Upper lobe of left lung (tissue), 6 donors: ENCODE measurements around the gene DND1. TPM values are rescaled to one million over a fixed set of nuclear protein-coding genes. Genes with fewer than 3 reads are reported as not detected.
"Not testable (repeated sequence)": the region's sequence is repeated elsewhere in the genome, so short reads cannot be mapped to it uniquely, and the experiment has no call there.

Experiments used
- ATAC-seq, 2 donors: fragments of 200-7000 bp; cut with Tn5 transposase; one replicate each; pipeline ENCODE4 v1.9.1; 2022; ENCODE audit warnings: mild to moderate bottlenecking in 2 of 2, moderate library complexity in 2 of 2; ENCODE audit not compliant: low FRiP score in 2 of 2
- DNase-seq, 2 donors: peaks; one replicate each; pipeline ENCODE4 v3.0.0-alpha.2; 2019 to 2020
- H3K27ac ChIP-seq, 4 donors: fragments of 200-600 bp; sonication (generic); one replicate each; pipeline ENCODE4 v1.5.1; 2016 to 2019
- H3K27me3 ChIP-seq, 4 donors: fragments of 200-600 bp; sonication (generic); one replicate each; pipeline ENCODE4 v1.5.1; 2017 to 2019
- H3K36me3 ChIP-seq, 4 donors: fragments of 200-600 bp; sonication (generic); one replicate each; pipeline ENCODE4 v1.5.1; 2016 to 2019
- H3K4me1 ChIP-seq, 4 donors: fragments of 200-600 bp; sonication (generic); one replicate each; pipeline ENCODE4 v1.5.1; 2018 to 2019
- H3K4me3 ChIP-seq, 4 donors: fragments of 200-600 bp; sonication (generic); one replicate each; pipeline ENCODE4 v1.5.1; 2017 to 2019; ENCODE audit warnings: mild to moderate bottlenecking in 2 of 4, moderate library complexity in 1 of 4
- H3K9me3 ChIP-seq, 4 donors: fragments of 200-600 bp; sonication (generic); one replicate each; pipeline ENCODE4 v1.5.1; 2018 to 2019
- EP300 ChIP-seq, 4 donors: sonication (generic); formaldehyde crosslinking; IDR thresholded peaks; one replicate each; pipeline ENCODE4 v1.5.1; 2017; ENCODE audit warnings: antibody characterized with exemption in 4 of 4, control low read depth in 2 of 4
- POLR2A ChIP-seq, 4 donors: fragments of 450-650 bp; IDR thresholded peaks; one replicate each; pipeline ENCODE4 v1.5.1; 2016 to 2017; ENCODE audit warnings: antibody characterized with exemption in 4 of 4, mild to moderate bottlenecking in 2 of 4
- POLR2AphosphoS5 ChIP-seq, 2 donors: sonication (generic); formaldehyde crosslinking; IDR thresholded peaks; one replicate each; pipeline ENCODE4 v1.5.1; 2017; ENCODE audit warnings: antibody characterized with exemption in 2 of 2
- WGBS, 2 donors: methylation state at CpG; one replicate each; pipeline ENCODE4 v1.1.5; 2017 to 2018; 5-methylcytosine and 5-hydroxymethylcytosine counted together
- total RNA-seq, 6 donors: library from RNA; depleted of rRNA in 4 of 6; stranded (reverse); fragments of >200 nt in 4 of 6; gene quantifications; one replicate each; pipeline versions ENCODE4 v1.1.0 to v1.2.1, GENCODE V29; 2016 to 2021
- TF ChIP-seq, protein P1 (sequence below), 6 experiments: fragments of 450-650 bp in 4 of 6; fragments of 200-600 bp in 2 of 6; sonication (generic) in 2 of 6; IDR thresholded peaks; one replicate each; pipeline ENCODE4 v1.5.1; 2016 to 2019; ENCODE audit warnings: antibody characterized with exemption in 6 of 6
- donor health status: DM: no; HTN: no; CAD: no; lungs with moderate emphysema.
- donor health status: DM: no; HTN: yes; CAD: no; lungs with severe emphysema.

The DND1 gene
- total RNA-seq, 6 donors from 2014 or later: 0.92 to 3.6 (median 1.6) TPM

- no peaks in the 10 kb centered on the region for H3K27me3 ChIP-seq
- H3K9me3 ChIP-seq: no peaks in the 10 kb centered on the region
- TF ChIP-seq POLR2A (IDR thresholded peaks at IDR 0.05) (no peak), EP300 (IDR thresholded peaks at IDR 0.05) (no peak), POLR2AphosphoS5 (IDR thresholded peaks at IDR 0.05) (no peak)
- TF ChIP-seq, protein P1, sequence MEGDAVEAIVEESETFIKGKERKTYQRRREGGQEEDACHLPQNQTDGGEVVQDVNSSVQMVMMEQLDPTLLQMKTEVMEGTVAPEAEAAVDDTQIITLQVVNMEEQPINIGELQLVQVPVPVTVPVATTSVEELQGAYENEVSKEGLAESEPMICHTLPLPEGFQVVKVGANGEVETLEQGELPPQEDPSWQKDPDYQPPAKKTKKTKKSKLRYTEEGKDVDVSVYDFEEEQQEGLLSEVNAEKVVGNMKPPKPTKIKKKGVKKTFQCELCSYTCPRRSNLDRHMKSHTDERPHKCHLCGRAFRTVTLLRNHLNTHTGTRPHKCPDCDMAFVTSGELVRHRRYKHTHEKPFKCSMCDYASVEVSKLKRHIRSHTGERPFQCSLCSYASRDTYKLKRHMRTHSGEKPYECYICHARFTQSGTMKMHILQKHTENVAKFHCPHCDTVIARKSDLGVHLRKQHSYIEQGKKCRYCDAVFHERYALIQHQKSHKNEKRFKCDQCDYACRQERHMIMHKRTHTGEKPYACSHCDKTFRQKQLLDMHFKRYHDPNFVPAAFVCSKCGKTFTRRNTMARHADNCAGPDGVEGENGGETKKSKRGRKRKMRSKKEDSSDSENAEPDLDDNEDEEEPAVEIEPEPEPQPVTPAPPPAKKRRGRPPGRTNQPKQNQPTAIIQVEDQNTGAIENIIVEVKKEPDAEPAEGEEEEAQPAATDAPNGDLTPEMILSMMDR (IDR thresholded peaks at IDR 0.05): no peak
- DNase-seq (no peak), ATAC-seq (no peak)
- H3K4me3 ChIP-seq: peak overlapping the region in 2 of 4 donors; percentile 56 to 58
- peak overlapping the region in 3 of 4 donors; percentile 82 to 94 (median 87) for H3K27ac ChIP-seq
- peaks cover 0 to 7% (median 3%) of the 10 kb centered on the region in 4 donors for H3K4me1 ChIP-seq
- peaks cover 0 to 10% (median 0%) of the 10 kb centered on the region in 4 donors for H3K36me3 ChIP-seq
- 87 to 97% methylated on average over 1 of the region's 1 CpG for WGBS, 2 donors
Measured at GRCh38 chr5:140711794-140712193, 38.4 kb upstream of the DND1 start.

DNA sequence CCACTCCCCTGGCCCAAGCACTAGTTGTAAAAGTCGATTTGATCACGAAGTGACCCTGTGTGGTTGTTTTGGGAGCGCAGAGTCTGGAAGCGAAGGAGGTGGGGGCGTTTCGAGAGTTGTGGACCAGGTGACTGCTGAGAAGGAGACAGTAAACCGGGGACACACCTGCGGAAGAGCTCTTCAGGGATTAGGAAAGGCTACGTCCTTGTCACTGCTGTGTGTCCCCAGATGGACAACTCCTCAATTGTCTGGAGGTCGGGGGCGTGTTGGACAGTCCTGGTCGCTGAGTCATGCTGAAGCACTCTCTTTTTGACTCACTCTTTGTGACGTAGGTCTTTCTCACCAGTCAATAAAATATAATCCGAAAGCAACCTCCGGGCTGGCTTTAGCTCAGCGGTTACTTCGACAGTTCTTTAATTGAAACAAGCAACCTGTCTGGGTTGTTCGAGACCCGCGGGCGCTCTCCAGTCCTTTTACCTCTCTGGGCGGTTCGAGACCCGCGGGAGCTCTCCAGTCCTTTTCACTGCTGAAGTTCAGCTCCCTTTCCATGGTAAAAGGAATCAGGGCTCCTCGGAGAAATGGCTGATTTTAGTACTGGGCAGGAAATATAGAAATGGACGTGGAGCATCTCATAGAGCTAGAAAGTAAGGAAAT lies 37.6 kb upstream of the DND1 start:
- TF ChIP-seq POLR2AphosphoS5 (IDR thresholded peaks at IDR 0.05) (peak; percentile 83 to 85), POLR2A (IDR thresholded peaks at IDR 0.05) (peak in 3 of 4 donors; percentile 35 to 66 (median 48)), EP300 (IDR thresholded peaks at IDR 0.05) (peak in 1 of 4 donors; percentile 54)
- TF ChIP-seq, protein P1 (IDR thresholded peaks at IDR 0.05): no peak
- DNase-seq (peak; percentile 18 to 92), ATAC-seq (peak; percentile 95 to 96)
- peak overlapping the region; percentile 56 to 67 (median 57) for H3K4me3 ChIP-seq
- H3K4me1 ChIP-seq: peaks cover 0 to 7% (median 3%) of the 10 kb centered on the region in 4 donors
- no peaks in the 10 kb centered on the region for H3K27me3 ChIP-seq
- no peaks in the 10 kb centered on the region for H3K9me3 ChIP-seq
- peak overlapping the region; percentile 82 to 94 (median 90) for H3K27ac ChIP-seq
- WGBS, 2 donors: 1% methylated on average over 27 of the region's 27 CpGs
- H3K36me3 ChIP-seq: peaks cover 0 to 18% (median 6%) of the 10 kb centered on the region in 4 donors

DNA sequence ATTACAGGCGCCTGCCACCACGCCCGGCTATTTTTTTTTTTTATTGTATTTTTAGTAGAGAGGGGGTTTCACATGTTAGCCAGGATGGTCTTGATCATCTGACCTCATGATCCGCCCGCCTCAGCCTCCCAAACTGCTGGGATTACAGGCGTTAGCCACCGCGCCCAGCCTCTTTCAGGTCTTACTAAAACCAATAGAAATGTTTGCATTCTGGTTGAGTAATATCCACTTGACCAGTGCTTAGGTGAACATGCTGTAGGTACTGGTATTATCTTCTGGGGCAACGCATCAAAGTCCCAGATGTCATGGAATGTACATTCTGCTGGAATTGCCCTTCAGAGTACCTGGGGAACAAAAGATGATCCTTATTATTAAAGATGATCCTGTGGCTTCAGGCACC lies 35.4 kb upstream of the DND1 start:
- DNase-seq, H3K27me3 ChIP-seq, H3K27ac ChIP-seq, H3K4me1 ChIP-seq, ATAC-seq, H3K9me3 ChIP-seq, H3K4me3 ChIP-seq: not testable (repeated sequence)
- peaks cover 17 to 40% (median 27%) of the 10 kb centered on the region in 4 donors for H3K36me3 ChIP-seq
- 75 to 79% methylated on average over 9 of the region's 9 CpGs for WGBS, 2 donors

DNA sequence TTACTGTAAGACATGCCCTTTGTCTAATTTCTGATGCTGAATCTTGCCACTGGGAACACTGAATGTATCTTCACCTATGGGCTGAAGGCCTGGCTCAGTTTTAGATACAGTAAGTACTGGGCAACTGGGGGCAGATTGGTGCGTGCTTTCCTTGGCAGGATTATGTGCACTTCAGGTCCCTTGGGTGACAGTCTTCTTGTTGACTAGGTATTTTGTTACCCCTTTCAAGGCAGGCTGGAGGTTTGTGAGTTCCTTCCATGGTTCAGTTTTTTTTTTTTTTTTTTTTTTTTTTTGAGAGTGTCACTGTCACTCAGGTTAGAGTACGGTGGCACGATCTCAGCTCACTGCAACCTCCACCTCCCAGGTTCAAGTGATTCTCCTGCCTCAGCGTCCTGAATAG lies 34.4 kb upstream of the DND1 start:
- Histone ChIP-seq H3K27ac (no peak overlapping the region), H3K27me3 (no peaks in the 10 kb centered on the region), H3K4me1 (peaks cover 0 to 7% (median 3%) of the 10 kb centered on the region in 4 donors), H3K9me3 (no peaks in the 10 kb centered on the region), H3K36me3 (peaks cover 17 to 50% (median 33%) of the 10 kb centered on the region in 4 donors), H3K4me3 (no peak overlapping the region)
- WGBS, 2 donors: 93 to 95% methylated on average over 4 of the region's 4 CpGs
- TF ChIP-seq POLR2AphosphoS5 (IDR thresholded peaks at IDR 0.05) (no peak), POLR2A (IDR thresholded peaks at IDR 0.05) (no peak), EP300 (IDR thresholded peaks at IDR 0.05) (no peak)
- TF ChIP-seq, protein P1 (IDR thresholded peaks at IDR 0.05): no peak
- DNase-seq: no peak
- no peak for ATAC-seq

DNA sequence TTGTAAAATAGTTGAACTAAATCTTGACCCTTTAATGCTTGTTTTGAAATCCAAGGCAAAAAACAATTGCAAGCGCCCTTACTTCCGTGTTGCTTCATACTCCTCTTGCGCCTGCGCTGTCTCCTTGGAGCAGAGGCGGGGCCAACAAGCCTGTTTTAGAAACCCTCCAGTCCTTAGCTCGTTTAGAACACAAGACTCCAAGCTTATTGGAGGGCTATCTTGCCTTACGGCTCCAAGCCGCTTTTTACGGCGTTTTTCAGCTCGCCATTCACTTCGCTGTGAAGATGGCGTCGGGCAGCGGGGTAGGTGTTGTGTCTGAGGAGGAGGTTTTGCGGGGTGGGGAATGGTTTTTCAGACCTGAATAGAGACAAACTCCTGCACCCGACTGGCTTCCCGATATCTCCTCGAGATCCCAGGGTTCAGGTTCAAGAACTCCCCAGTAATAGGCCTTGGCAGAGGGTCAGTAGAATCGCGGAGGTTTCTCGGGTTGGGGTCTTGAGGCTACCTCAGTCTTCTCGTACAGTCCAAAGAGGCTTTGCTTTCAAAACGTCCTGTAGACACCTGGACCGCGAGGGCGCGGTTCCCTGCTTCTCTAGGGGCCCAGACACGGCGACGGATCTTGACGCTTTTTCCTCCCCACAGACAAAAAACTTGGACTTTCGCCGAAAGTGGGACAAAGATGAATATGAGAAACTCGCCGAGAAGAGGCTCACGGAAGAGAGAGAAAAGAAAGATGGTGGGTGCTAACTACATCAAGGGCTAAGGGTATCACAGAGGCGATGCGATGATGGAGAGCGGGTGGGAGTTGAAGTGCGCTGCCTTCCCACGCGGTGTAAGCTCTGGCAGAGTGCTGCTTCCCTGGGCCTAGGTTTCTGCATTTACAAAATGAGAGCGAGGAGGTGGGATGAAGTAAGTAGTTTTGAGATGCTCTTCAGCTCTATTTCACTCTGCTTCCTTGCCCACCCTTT lies 27.1 kb upstream of the DND1 start, which contains the start of gene ZMAT2:
TSS of gene ZMAT2 (plus strand) at position 271 of the 968 bp plus-strand sequence. CDS start at position 285, 14 bp downstream.
- peak; percentile 98 to 99 for ATAC-seq
- peaks cover 47 to 87% (median 69%) of the 10 kb centered on the region in 4 donors for H3K36me3 ChIP-seq
- H3K9me3 ChIP-seq: no peaks in the 10 kb centered on the region
- peaks cover 14 to 22% (median 16%) of the 10 kb centered on the region in 4 donors for H3K4me1 ChIP-seq
- DNase-seq: peak; percentile 10 to 96
- peak within 1 kb of the TSS; percentile 67 to 83 (median 81) for H3K27ac ChIP-seq
- peak within 1 kb of the TSS; percentile 45 to 89 (median 82) for H3K4me3 ChIP-seq
- 1% methylated on average over 43 to 44 of the region's 44 CpGs for WGBS, 2 donors
- TF ChIP-seq POLR2A (IDR thresholded peaks at IDR 0.05) (peak in 3 of 4 donors; percentile 44 to 83 (median 79)), EP300 (IDR thresholded peaks at IDR 0.05) (no peak), POLR2AphosphoS5 (IDR thresholded peaks at IDR 0.05) (peak; percentile 95 to 96)
- TF ChIP-seq, protein P1 (IDR thresholded peaks at IDR 0.05): no peak
- H3K27me3 ChIP-seq: no peaks in the 10 kb centered on the region
